NB4 (cell line): ENCODE results near the gene RAD51B.

ENCODE experiments used
- DNase-seq: peaks from one replicate; pipeline ENCODE4 v3.0.0; 2010; ENCODE audit warnings: low read depth
- H3K4me3 ChIP-seq: one replicate; pipeline ENCODE4 v1.5.1; 2011; ENCODE audit warnings: mild to moderate bottlenecking, low read depth, low read length, moderate library complexity
- CTCF ChIP-seq: IDR thresholded peaks from one replicate; pipeline ENCODE4 v1.5.1; 2012; ENCODE audit warnings: low read depth, low read length
- MAX ChIP-seq: IDR thresholded peaks from 2 replicates; pipeline ENCODE4 v1.6.1; 2011; ENCODE audit warnings: low read depth, low read length
- MYC ChIP-seq: IDR thresholded peaks from 2 replicates; pipeline ENCODE4 v1.6.1; 2011; ENCODE audit warnings: low read depth, low read length
- POLR2A ChIP-seq: IDR thresholded peaks from 2 replicates; pipeline ENCODE4 v1.6.1; 2011; ENCODE audit warnings: mild to moderate bottlenecking; ENCODE audit not compliant: insufficient read length; ENCODE audit errors: extremely low read depth

Gene RAD51B

GRCh38 chr14:68011406-68012028 is 191.9 kb downstream of the RAD51B start:
- no peak overlapping the region for H3K4me3 ChIP-seq
- no peak for TF ChIP-seq MYC
- no peak for TF ChIP-seq MAX
- no peak for TF ChIP-seq POLR2A
- TF ChIP-seq CTCF = no peak
- no peak for DNase-seq

GRCh38 chr14:68012871-68013270 is 193.3 kb downstream of the RAD51B start:
- no peak for TF ChIP-seq CTCF
- no peak for TF ChIP-seq POLR2A
- TF ChIP-seq MYC = no peak
- no peak for TF ChIP-seq MAX
- DNase-seq = no peak
- H3K4me3 ChIP-seq = no peak overlapping the region

GRCh38 chr14:68013326-68013725 is 193.7 kb downstream of the RAD51B start:
- DNase-seq = no peak
- TF ChIP-seq MAX (no peak), MYC (no peak), POLR2A (no peak), CTCF (no peak)
- H3K4me3 ChIP-seq = no peak overlapping the region

- TF ChIP-seq MAX (no peak), MYC (no peak), CTCF (no peak), POLR2A (no peak)
- DNase-seq = no peak
- H3K4me3 ChIP-seq = no peak overlapping the region
Observed at GRCh38 chr14:68014771-68015170, 195.2 kb downstream of the RAD51B start.

GRCh38 chr14:68015356-68016254 is 196.0 kb downstream of the RAD51B start:
- H3K4me3 ChIP-seq = no peak overlapping the region
- DNase-seq = no peak
- TF ChIP-seq CTCF (no peak), MYC (no peak), POLR2A (no peak), MAX (no peak)
